Measurements from ENCODE around the gene CDKN2AIPNL.

DNA sequence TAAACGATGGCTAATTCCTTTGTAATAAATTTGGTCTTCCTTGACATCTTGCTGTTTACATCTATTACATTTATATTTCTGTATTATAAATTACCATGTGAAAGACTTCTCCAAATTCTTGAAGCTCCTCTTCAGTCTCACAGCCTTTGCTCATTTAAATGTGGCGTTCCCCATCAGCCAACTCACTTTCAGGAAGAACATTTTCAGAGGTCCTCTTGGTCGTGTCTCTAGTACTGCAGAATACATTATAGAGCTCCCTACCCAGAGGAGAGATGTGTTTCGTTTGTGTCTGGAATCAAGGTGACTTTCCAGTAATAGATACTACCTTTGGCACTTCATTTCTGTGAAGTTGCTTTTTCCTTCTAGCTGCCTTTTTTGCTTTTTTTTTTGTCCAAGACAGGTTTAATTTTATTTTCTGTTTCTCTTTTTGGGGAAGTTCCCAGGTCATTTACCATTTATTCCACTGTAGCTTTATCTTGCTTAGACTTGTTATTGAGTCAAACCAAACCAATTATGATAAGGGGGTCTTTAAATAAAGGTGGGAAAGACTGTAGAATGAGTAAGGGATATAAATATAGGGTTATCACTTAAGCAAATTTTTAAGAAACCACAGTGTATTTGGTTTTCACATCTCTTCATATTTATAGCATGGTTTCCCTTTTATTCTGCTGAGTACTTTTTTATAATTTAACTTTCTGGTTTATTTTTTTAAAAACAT lies 27.5 kb downstream of the CDKN2AIPNL start:
- TF ChIP-seq, protein P1, sequence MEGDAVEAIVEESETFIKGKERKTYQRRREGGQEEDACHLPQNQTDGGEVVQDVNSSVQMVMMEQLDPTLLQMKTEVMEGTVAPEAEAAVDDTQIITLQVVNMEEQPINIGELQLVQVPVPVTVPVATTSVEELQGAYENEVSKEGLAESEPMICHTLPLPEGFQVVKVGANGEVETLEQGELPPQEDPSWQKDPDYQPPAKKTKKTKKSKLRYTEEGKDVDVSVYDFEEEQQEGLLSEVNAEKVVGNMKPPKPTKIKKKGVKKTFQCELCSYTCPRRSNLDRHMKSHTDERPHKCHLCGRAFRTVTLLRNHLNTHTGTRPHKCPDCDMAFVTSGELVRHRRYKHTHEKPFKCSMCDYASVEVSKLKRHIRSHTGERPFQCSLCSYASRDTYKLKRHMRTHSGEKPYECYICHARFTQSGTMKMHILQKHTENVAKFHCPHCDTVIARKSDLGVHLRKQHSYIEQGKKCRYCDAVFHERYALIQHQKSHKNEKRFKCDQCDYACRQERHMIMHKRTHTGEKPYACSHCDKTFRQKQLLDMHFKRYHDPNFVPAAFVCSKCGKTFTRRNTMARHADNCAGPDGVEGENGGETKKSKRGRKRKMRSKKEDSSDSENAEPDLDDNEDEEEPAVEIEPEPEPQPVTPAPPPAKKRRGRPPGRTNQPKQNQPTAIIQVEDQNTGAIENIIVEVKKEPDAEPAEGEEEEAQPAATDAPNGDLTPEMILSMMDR (IDR thresholded peaks at IDR 0.05; ENCODE audit: borderline replicate concordance, extremely low read depth, low read length, poor library complexity, severe bottlenecking) = no peak
- no peak for TF ChIP-seq EZH2 (IDR thresholded peaks at IDR 0.05; ENCODE audit: borderline replicate concordance, low read depth, low read length, severe bottlenecking)

Measured in DND-41 (cell line).